Stimulated activated CD4-positive, alpha-beta T cell treated with anti-CD3 and anti-CD28 coated beads, Interleukin-15, amount 100 ng/mL, for 48 hours (primary cell): ENCODE data around the gene DBX1.
"Not testable (repeated sequence)": the region's sequence is repeated elsewhere in the genome, so short reads cannot be mapped to it uniquely, and the experiment has no call there.

ENCODE experiments used
- DNase-seq, 2 donors: peaks; one replicate each; pipeline ENCODE4 v3.0.0-alpha.2; 2020; ENCODE audit warnings: low read depth in 2 of 2

Gene DBX1

DNA sequence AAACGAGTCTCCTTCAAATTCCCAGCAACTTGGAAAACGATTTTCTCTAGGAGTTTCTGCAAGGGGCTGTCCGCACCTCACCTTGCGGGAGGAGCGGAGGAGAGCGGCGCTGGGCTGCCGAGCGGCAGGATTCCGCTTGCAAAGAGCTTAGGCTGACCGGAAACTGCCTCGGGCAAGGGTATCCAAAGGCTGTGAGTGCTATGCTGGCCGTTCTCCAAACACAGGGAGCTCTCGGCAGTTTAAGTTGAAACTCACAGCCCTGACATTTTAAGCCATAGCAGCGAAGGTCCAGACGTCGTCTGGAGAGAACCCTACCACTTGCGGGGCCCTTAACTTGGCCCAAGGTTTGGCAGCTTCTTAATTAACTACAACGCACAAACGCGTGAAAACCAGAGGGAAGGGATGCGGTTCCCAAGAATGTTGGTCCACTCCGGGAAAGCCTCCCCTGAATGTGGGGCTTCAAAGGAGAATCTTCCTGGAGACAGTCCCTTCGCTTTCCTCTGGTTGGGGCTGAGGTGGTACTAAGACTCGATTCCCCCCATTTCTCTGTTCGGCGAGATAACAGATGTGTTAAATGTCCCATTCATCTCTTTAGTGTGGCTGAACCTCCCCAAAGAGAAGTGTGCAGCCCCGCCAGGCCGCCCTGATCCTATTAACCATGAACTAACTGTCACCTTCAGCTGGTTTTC lies 1.1 kb upstream of the DBX1 start:
- no peak for DNase-seq

DNA sequence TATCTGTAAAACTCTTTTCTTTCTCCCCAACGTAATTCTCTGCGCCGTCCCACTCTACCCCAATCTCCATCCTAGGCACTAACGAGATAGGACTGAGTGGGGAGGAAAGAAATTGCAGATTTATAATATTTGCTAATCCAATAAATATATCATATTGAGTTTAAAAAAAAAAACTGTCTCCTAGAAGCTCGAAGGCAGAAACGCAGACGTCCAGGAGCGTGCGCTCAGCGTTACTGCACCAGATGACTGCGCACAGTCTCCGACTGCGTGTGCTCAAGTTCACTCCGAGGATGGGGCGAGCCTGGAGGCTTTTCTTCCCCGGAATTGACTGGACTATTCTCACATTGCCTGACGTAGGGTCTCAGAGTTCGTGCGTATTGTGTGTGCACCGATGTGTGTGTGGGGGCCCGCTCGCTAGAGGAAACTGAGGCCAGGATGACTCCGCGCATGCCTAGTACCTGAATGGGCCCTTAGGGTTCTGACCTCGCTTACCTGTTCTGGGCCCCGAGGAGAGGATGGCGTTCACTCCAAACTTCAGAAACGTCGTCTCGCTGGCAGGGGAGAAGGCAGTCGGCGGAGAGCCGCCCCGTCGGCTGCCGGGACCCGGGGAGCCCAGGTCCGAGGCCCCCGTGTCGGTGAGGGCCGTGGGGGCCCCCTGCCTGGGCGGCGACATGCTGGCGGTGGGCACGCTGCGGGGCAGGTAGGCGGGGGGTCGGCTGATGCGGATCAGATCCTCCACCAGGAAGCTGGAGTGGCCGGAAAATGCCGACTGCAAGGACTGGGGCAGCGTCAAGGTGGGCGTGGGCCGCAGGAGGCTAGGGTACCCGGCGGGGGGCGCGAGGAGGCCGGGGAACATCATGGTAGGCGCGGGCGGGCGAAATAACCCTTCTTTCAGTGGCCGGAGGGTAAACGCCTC lies 551 bp downstream of the DBX1 start:
- DNase-seq: no peak

DNA sequence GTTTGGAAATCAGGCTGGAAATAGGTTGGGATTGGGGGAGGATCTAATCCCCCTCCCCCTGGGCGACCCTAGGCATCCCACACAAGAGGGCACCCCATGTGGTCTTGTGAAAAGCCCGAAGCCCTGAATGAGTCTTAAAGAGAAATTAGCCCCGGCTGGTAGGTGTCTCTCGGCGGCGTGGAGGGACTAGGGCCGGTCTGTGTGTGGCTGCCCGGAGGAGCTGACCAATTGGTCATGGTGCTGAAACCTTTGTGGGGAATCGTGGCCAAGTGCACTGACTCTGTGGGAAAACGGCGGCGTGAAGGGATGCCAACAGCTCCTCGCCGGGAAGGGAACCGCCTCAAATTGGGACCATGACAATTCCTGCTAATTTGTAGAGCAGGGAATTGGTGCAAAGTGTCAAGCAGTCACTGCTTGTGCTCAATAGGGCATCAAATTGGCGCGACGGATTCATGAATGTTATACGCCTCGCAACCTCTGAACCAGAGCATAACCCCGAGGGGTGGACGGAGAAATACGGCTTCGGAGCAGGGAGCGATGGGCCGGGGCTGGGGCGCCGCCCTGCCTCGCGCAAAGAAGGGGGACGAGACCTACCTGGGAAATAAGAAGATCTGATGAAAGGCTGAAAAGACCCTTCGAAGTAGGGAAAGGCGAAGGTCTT lies 1.5 kb downstream of the DBX1 start:
- DNase-seq: no peak

GRCh38 chr11:20157728-20158127 lies 2.5 kb downstream of the DBX1 start:
- no peak for DNase-seq

DNA sequence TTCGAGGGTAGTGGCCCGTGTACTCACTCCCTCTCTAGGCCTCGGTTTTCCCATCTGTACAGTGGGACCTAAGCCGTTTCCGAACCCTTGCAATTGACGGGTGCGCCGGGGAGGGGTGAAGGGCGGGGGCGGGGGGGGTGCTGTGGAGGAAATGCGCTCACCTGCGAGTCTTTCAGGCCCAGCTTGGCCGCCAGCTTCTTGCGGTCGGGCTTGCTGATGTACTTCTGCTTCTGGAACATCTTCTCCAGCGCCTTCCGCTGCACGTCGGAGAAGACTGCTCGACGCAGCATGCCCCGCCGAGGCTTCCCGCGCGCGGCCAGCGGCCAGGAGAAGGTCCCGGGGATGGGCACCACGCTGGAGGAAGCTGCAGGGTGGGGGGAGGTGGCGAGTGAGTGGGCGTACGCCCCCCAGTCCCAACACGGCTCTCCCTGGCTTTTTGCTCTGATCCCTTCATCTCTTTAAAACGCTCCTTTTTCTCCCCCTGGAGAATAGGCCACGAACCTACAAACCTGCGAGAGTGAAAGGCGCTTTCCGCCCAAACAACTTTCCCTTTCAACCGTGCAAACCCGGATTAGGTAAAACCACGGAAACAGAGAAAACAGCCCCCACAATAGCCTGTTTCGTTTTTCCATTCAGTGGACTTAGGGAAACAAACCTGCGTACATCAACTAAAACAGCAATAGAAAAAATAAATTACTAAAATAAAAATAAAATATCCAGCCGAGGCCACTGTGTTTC lies 3.2 kb downstream of the DBX1 start:
- DNase-seq: no peak

DNA sequence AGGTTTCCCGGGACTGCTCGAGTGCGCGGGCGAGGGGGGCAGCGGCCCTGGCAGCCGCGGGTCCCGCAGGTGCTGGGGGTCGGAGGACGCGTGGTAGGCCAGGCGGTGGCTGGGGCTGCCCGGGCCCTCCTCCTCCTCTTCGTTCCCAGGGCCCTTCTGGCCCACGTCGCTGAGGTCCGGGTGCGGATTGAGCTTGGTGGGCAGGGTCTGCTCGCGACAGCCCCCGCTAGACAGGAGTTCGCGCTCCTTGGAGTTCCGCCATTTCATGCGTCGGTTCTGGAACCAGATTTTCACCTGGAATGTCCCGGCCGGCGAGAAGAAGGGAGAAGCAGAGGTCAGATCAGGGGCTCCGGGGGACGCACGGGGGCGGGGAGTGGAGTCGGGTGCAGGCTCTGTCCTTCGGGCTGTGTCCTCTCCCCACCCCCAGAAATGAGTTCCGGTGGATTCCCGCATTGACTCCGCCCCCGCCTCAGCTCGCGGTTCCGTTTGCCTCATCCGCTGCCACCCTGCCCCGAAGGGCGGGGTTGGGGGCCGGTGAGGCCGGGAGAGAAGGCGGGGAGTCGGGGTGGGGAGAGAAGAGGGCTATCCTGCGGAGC lies 3.9 kb downstream of the DBX1 start:
- peak in 1 of 2 donors; percentile 41 for DNase-seq

- DNase-seq: no peak
Observed at GRCh38 chr11:20155683-20156279, 4.5 kb downstream of the DBX1 start.

- DNase-seq: no peak
Observed at GRCh38 chr11:20154381-20154780, 5.9 kb downstream of the DBX1 start.

DNA sequence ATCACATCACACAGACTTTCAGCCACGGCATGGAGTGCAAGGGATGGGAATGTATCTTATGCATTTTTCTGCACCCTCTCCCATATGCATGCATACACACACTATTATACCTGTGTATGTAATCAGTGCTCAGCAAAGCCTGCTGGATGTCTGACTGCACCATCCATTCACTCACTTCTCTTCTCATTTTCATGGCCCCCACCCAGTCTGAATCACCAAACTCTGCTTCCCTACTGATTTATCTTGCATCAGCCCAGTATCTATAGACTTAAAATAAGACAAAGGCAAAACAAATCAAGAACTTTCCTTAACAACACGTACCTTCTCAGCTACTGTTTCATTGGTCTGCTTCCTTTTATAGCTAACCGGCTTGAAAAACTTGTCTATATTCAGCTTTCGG lies 21.6 kb downstream of the DBX1 start:
- DNase-seq: no peak

DNA sequence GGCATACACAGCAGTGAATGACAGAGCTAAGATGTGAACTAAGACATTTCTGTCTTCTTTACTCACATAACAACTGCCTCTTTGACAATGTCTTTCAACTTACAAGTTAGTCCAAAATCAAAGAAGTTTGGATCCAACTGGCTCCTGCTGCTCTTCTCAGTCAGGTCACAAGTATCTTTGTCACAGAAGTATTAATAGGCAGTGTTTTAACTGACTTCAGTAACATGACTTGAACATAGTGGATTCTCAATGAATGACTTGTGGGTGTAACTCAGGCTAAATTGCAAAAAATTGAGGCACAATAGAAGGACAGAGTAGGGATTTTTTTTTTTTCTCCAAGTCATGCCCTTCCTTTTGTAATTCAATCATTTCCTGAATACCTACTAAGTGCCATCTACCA lies 22.6 kb downstream of the DBX1 start:
- no peak for DNase-seq

GRCh38 chr11:20134991-20135736 lies 25.1 kb downstream of the DBX1 start:
- DNase-seq: no peak

GRCh38 chr11:20132667-20133039 lies 27.6 kb downstream of the DBX1 start:
- DNase-seq: no peak

- DNase-seq: peak in 1 of 2 donors; percentile 27
Observed at GRCh38 chr11:20131788-20132666, 28.2 kb downstream of the DBX1 start.

GRCh38 chr11:20129665-20130064 lies 30.6 kb downstream of the DBX1 start:
- no peak for DNase-seq

DNA sequence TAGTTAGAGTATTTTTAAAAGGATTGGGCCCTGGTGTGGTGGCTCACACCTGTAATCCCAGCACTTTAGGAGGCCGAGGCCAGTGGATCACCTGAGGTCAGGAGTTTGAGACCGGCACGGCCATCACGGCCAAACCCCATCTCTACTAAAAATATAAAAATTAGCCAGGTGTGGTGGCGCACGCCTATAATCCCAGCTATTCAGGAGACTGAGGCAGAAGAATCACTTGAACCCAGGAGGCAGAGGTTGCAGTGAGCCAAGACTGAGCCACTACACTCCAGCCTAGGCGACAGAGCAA lies 31.8 kb downstream of the DBX1 start:
- not testable (repeated sequence) for DNase-seq

DNA sequence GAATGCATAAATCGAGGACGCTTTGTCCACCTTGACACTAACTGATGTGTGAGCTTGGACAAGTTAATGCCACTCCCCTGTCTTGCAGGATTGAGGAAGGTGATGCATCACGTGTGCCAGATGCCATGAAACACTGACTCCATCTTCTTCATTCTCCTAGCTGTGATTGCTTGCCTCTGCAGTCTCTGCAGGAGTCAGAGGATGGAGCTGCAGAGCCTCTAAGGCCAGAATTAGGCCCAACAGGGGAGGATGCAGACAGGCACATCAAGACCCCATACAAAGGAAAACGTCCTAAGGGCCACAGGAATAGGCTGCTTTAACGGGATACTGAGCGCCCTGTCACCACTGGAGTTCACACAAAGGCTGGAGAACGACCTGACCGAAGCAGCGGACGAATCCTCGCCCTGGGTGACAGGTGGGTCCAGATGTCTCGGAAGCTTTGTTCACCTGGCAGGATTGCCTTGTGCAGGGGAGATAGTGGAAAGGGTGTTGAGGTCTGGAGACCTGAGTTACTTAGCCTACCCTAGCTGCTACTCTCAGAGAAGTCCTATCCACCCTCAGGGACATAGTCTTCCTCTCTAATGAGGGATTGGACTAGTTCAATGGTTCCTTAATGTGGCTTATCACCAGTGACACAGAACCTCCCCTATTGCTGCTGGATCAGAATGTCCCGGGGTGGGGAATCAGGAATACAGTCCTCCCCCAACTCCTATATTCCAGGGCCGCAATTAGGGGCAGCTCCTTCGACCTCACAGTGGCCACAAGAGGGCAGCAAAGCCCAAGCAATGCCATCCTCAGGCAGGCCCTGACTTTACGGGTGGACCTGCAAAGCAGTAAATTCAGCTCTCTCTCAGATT lies 32.4 kb downstream of the DBX1 start:
- DNase-seq: peak; percentile 43 to 62

DNA sequence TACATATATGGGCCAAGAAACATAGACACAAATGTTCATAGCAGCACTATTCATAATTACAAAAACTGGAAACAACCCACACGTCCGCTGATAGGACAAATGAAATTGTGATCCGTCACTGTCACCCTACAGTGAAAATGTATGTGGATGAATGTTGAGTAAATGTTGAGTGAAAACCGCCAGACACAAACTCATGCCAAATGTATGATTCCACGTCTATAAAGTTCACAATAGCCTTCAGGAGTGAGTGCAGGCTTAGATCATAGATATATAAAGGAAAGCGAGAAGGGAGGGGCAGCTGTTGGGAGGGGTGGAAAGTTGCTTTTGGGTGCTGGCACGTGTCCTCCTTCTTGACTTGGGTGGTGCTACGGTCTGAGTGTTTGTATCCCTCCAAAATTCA lies 33.6 kb downstream of the DBX1 start:
- DNase-seq: no peak

DNA sequence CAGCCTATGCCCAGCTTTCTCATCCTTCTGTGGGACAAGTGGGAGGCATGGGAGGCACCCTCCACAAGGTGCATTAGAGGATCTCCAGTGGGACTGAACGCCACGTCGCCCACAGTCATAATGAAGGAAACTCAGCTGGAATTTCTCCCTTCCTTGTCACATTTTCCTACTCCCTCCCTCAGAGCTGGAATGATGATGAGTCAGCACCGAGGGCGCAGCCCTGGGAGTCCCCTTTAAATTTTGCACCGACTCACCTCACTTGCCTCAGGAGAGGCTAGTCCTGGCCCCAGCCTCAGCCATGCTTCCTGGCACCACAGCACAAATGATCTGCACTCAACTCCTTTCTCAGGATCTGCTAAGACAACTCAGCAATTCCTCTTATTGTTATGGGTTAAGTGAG lies 34.3 kb downstream of the DBX1 start:
- no peak for DNase-seq

DNA sequence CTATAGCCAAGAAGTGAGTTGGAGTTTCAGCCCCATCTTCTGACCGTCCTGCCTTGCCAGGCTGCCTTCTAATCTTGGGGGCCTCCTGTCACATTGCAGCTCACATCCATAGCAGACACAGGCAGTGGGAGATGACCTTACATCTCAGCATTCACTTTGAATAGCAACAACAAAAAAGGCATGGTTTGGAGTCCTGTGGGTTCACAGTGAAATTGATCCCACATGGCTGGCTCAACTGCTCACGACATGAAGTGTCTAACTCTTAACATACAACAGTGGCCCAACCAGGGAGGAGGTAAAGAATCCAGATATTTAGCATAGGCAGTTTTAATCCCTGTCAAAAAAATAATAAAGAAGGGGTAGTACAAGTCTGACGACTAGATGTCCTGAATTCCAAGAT lies 38.1 kb downstream of the DBX1 start:
- DNase-seq: no peak
